Measurements from ENCODE around the gene STARD3.

STARD3 gene

GRCh38 chr17:39607057-39607850 lies 29.7 kb upstream of the STARD3 start:
- no peak overlapping the region for H3K27ac ChIP-seq
- TF ChIP-seq CTCF (conservative IDR thresholded peaks at IDR 0.05) (no peak), ZFX (IDR thresholded peaks at IDR 0.05) (no peak)

DNA sequence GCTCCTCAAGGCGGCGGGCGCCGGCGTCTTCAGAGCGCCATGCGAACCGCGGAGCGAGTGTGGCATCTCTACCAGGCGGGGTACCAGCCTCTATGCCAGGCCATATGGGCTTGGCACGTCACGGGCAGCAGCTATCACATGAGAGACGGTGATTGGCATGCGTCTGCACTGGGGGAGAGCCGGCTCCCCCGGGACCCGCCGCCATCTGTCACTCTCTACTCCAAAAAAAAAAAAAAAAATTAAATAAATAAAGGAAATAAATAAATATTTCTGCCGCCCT lies 29.2 kb upstream of the STARD3 start, which contains the start of gene NEUROD2:
Gene NEUROD2, minus strand, starts transcription at position 70 of the 280 bp plus-strand sequence. CDS start 1,321 bp downstream, outside the sequence.
- TF ChIP-seq ZFX (IDR thresholded peaks at IDR 0.05), result no peak
- TF ChIP-seq CTCF (conservative IDR thresholded peaks at IDR 0.05), result no peak
- no peak within 1 kb of the TSS for H3K27ac ChIP-seq

GRCh38 chr17:39608142-39608981 lies 28.6 kb upstream of the STARD3 start:
- H3K27ac ChIP-seq, result no peak overlapping the region
- no peak for TF ChIP-seq CTCF (conservative IDR thresholded peaks at IDR 0.05)
- TF ChIP-seq ZFX (IDR thresholded peaks at IDR 0.05), result no peak

DNA sequence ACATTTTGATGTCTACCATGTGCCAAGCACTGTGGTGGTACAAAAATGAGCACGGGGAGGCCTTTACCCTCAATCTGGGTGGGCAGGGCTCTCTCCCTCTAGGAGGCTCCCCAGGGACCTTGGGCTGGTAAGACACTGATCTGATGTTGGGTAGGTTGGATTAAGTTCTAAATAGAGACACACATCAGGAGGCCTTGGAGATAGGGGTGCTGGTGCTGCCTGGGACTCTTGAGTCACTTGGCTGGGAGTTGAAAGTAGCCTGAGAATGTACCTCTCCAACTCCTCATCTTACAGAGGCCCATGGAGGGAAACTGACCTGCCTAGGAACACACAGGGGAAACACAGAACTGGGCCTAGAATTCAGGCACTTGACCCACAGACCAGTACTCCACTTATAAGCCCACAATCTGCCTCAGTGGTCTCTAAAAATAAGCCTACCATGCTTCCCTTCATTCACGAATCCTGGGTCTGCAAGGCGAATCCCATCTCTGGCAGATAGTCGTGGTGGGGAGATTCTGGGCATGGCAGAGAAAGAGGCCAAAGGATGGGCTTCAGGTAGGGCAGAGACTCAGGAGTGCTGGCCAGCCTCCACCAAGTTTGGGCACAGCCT lies 27.4 kb upstream of the STARD3 start:
- TF ChIP-seq ZFX (IDR thresholded peaks at IDR 0.05) (no peak), CTCF (conservative IDR thresholded peaks at IDR 0.05) (no peak)

GRCh38 chr17:39611401-39612112 lies 25.4 kb upstream of the STARD3 start:
- TF ChIP-seq ZFX (IDR thresholded peaks at IDR 0.05) (no peak), CTCF (conservative IDR thresholded peaks at IDR 0.05) (no peak)

More for the DNA sequence above, 27.4 kb upstream of the STARD3 start:
- H3K27ac ChIP-seq, result no peak overlapping the region

DNA sequence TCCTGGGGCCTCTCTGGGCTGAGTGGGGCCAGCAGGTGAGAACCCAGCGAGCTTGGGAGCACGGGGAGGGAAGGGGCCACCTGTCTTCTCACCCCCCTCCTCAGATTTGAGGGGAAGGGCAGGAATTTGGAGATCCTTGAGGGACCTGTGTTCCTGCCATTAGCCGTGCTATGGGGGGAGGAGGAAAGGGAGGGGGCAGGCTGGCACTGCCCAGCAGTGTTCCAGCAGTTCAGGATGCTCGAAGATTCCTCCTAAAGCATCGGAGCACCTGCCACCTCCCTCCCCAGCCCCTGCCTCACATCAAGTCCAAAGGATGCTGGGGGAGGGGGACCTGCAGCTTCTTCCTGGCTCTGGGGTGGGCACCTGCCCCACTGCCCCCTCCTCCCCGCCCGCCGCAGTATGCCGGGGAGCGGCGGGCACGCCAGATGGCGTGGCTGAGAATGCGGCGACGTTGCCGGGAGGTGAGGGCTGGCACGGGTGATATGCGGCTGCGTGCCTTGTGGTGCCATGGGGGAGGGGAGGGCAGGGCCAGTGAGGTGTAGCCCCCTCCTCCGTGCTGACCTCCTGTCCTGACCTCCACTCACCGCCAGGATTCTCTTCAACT lies 24.6 kb upstream of the STARD3 start:
- TF ChIP-seq ZFX (IDR thresholded peaks at IDR 0.05), result no peak
- TF ChIP-seq CTCF (conservative IDR thresholded peaks at IDR 0.05), result no peak
- no peak overlapping the region for H3K27ac ChIP-seq

More at GRCh38 chr17:39611401-39612112, 25.4 kb upstream of the STARD3 start:
- H3K27ac ChIP-seq, result no peak overlapping the region

All from C4-2B (cell line).